Inferior parietal cortex (tissue), 1 donor: ENCODE data around the gene OR51F1.
"Not testable (repeated sequence)": the region's sequence is repeated elsewhere in the genome, so short reads cannot be mapped to it uniquely, and the experiment has no call there.

Experiments
- DNase-seq: peaks from one replicate; pipeline ENCODE4 v3.0.0-alpha.2; 2016; ENCODE audit errors: extremely low spot score

OR51F1 gene, protein sequence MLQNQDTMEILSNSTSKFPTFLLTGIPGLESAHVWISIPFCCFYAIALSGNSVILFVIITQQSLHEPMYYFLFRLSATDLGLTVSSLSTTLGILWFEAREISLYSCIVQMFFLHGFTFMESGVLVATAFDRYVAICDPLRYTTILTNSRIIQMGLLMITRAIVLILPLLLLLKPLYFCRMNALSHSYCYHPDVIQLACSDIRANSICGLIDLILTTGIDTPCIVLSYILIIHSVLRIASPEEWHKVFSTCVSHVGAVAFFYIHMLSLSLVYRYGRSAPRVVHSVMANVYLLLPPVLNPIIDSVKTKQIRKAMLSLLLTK

GRCh38 chr11:4769838-4770237, at the start of gene OR51F1:
OR51F1 (minus strand) TSS chr11:4769938; CDS start chr11:4769938, 0 bp downstream.
- DNase-seq, result no peak

DNA sequence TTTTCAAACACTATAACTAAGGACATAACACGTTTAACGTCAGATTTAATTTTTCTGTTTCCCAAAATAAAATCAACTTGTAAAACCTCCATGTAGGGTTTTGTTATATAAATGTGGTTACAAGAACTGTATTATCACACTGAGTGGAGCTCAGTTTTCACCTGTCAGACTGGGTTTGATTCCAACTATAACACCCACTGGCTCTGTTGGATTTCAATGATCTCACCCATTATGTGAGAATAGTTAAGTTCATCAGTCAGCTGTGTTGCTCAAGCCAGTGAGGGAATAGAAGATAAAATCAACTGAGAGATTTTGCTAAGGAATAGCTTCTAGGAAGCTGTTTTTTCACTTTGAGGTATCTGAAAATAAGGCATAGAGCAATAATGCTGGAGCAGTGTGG, 39.5 kb upstream of the OR51F1 start:
- DNase-seq, result peak; percentile 15

GRCh38 chr11:4808476-4808875, 38.7 kb upstream of the OR51F1 start:
- DNase-seq, result no peak

GRCh38 chr11:4804280-4804679, 34.5 kb upstream of the OR51F1 start, which contains the start of gene OR52R1:
OR52R1 (minus strand) TSS chr11:4804380; CDS start chr11:4804380, 0 bp downstream.
- DNase-seq, result no peak

DNA sequence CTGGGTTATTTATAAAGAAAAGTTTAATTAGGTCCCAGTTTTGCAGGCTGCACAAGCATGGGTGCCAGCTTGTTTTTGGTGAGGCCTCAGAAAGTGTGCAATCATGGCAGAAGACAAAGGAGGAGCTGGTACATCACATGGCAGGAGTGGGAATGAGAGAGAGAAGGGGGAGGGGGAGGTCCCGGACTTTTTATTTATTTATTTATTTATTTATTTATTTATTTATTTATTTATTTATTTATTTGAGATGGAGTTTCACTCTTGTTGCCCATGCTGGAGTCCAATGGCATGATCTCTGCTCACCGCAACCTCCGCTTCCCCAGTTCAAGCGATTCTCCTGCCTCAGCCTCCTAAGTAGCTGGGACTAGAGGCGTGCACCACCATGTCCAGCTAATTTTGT, 31.6 kb upstream of the OR51F1 start:
- not testable (repeated sequence) for DNase-seq

GRCh38 chr11:4798427-4799183, 28.9 kb upstream of the OR51F1 start:
- no peak for DNase-seq

- DNase-seq, result no peak
These were observed 27.5 kb upstream of the OR51F1 start for GRCh38 chr11:4797206-4797605.

DNA sequence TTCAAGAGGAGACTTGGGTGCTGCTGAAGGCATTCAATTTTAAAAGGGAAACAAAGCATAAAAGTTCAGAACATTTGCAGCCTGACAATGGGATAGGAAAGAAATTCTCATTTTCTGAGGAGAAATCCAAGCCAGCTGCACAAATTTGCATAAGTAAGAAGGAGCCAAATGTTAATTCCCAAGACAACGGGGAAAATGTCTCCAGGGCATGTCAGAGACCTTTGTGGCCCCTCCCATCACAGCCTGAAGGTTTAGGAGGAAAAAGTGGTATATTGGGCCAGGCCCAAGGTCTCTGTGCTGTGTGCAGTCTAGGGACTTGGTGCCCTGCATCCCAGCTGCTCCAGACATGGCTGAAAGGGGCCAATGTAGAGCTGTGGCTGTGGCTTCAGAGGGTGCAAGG, 12.7 kb upstream of the OR51F1 start:
- DNase-seq, result no peak

GRCh38 chr11:4768094-4768493, 1.6 kb downstream of the OR51F1 start:
- DNase-seq, result no peak

GRCh38 chr11:4766420-4767043, 3.2 kb downstream of the OR51F1 start:
- DNase-seq, result no peak

DNA sequence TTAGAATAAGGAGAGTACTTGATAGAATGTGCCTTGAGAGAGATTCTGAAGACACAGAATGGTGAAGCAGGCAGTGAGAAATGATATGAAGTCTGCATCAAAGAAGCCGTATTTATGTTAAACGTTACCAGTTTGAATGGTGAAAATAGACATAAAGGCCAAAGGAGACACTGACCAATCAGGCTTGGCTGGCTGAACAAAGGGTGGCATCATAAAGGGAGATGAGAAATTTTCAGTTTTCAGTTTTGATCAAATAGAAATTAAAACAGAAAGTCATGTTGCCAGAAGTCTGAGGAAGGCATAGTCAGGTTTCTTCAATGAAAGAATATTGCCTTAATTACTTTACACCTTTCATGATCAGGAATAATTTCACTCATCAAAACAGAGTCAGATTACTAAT, 6.6 kb downstream of the OR51F1 start:
- DNase-seq, result no peak

- no peak for DNase-seq
These were observed 18.5 kb downstream of the OR51F1 start for GRCh38 chr11:4751201-4751600.

DNA sequence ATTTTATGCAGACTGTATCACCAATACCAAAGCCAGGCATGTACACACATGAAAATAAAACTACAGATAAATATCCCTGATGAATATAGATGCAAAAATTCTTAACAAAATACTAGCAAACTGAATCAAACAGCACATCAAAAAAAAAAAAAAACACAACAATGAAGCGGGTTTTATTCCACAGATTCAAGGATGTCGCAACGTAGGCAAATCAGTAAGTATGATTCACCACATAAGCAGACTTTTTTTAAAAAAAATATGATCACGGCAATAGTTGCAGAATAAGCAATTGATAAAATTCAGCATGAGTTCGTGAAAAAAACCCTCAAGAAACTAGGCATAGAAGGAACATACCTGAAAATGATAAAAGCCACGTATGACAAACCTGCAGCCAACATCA, 21.3 kb downstream of the OR51F1 start:
- no peak for DNase-seq

- DNase-seq, result no peak
These were observed 29.0 kb downstream of the OR51F1 start for GRCh38 chr11:4740735-4741134.

- no peak for DNase-seq
These were observed 42.6 kb downstream of the OR51F1 start for GRCh38 chr11:4727171-4727570.

DNA sequence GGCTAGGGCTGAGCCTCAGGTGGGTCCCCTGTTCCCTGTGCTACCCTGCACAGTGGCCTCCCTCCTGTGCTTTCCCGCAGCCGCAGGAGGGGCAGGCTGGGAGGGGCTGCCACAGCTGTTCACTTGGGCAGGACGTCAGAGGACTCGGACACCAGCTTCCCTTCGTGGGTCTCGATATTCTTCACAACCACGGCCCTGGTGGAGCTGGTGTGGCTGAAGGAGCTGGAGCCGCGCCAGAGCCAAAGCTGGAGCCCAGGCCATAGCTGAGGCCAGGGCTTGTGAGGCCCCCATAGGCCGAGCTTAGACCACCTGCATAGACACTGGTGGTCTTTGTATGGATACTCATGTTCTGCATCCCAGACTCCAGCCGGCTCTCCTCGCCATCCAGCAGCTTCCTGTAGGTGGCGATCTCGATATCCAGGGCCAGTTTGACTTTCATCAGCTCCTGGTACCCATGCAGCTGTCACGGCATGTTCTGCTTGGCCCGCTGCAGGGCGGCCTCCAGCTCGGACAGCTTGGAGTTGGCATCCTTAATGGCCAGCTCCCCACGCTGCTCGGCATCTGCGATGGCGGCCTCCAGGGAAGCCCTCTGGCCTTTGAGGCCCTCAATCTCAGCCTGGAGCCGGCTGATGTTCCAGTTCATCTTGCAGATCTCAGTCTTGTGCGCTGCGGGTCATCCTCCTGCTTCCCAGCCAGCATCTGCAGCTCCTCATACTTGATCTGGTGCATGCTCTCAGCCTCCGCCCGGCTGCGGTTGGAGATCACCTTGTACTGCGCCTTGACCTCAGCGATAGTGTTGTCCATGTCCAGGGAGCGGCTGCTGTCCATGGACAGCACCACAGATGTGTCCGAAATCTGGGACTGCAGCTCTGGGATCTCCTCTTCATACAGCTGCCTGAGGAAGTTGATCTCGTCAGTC, 46.9 kb downstream of the OR51F1 start:
- not testable (repeated sequence) for DNase-seq
